Measurements from ENCODE around the gene TRANK1. TPM values are rescaled to one million over a fixed set of nuclear protein-coding genes. Genes with fewer than 3 reads are reported as not detected.

TRANK1 gene
- total RNA-seq, 1 experiment from 2014 or later = 1.1 TPM

GRCh38 chr3:36875397-36875796 is 69.5 kb downstream of the TRANK1 start (continued):
- TF ChIP-seq ZNF274 (IDR thresholded peaks at IDR 0.05; ENCODE audit: low read depth, low read length) (no peak), SIN3A (IDR thresholded peaks at IDR 0.05; ENCODE audit: low read depth) (no peak), POLR2A (IDR thresholded peaks at IDR 0.05; ENCODE audit: borderline replicate concordance, extremely low read depth, insufficient read depth, insufficient read length) (no peak), JUND (IDR thresholded peaks at IDR 0.05) (no peak), YY1 (IDR thresholded peaks at IDR 0.05; ENCODE audit: extremely low read depth, insufficient replicate concordance, low read depth, low read length) (no peak), CEBPB (IDR thresholded peaks at IDR 0.05; ENCODE audit: low read depth) (no peak)

GRCh38 chr3:36874424-36874823 is 70.4 kb downstream of the TRANK1 start:
- no peak overlapping the region for H3K4me3 ChIP-seq (replicated peaks in 1 of 2; ENCODE audit: low read depth in 1 of 2, low read length in 2 of 2)
- H3K79me2 ChIP-seq (ENCODE audit: insufficient read depth, low read length) = no peaks in the 10 kb centered on the region
- no peak for TF ChIP-seq EZH2phosphoT487 (IDR thresholded peaks at IDR 0.05; ENCODE audit: borderline replicate concordance)
- TF ChIP-seq TCF7L2 (IDR thresholded peaks at IDR 0.05; ENCODE audit: borderline replicate concordance, extremely low read depth, insufficient read depth, insufficient read length) = no peak
- TF ChIP-seq REST (IDR thresholded peaks at IDR 0.05; ENCODE audit: low read depth) = no peak
- TF ChIP-seq CTCF (IDR thresholded peaks at IDR 0.05 in 2 of 3, conservative IDR thresholded peaks at IDR 0.05 in 1 of 3; ENCODE audit: borderline replicate concordance in 1 of 3, insufficient read depth in 1 of 3, low read depth in 2 of 3, low read length in 2 of 3) = no peak
- TF ChIP-seq ATF3 (IDR thresholded peaks at IDR 0.05) = no peak
- no peak for TF ChIP-seq SP1 (IDR thresholded peaks at IDR 0.05; ENCODE audit: low read depth)
- no peak for TF ChIP-seq FOSL1 (IDR thresholded peaks at IDR 0.05; ENCODE audit: low read depth)
- TF ChIP-seq EGR1 (IDR thresholded peaks at IDR 0.05; ENCODE audit: low read depth) = no peak
- no peak for TF ChIP-seq CEBPB (IDR thresholded peaks at IDR 0.05; ENCODE audit: low read depth)
- no peak for TF ChIP-seq ZFX (IDR thresholded peaks at IDR 0.05)
- TF ChIP-seq ZBTB33 (IDR thresholded peaks at IDR 0.05; ENCODE audit: extremely low read depth, insufficient replicate concordance, low read length) = no peak
- no peak for TF ChIP-seq POLR2AphosphoS5 (IDR thresholded peaks at IDR 0.05; ENCODE audit: low read depth, low read length)
- no peak for TF ChIP-seq POLR2A (IDR thresholded peaks at IDR 0.05; ENCODE audit: borderline replicate concordance, extremely low read depth, insufficient read depth, insufficient read length)
- no peak for TF ChIP-seq RAD21 (IDR thresholded peaks at IDR 0.05; ENCODE audit: low read depth)
- TF ChIP-seq CBX3 (IDR thresholded peaks at IDR 0.05; ENCODE audit: low read depth) = no peak
- no peak for TF ChIP-seq EZH2 (IDR thresholded peaks at IDR 0.05)
- ChIA-PET RAD21 (ENCODE audit: low non-redundant PET in 1 of 2, low total read pairs in 2 of 2, uncharacterized antibody in 2 of 2, unreplicated experiment in 2 of 2) (no interaction called here), POLR2A (no interaction called here), CTCF (no interaction called here)
- H3K4me1 ChIP-seq (ENCODE audit: control insufficient read depth in 1 of 2, insufficient read depth in 2 of 2, low read length in 2 of 2) = no peaks in the 10 kb centered on the region
- no peak overlapping the region for H2AFZ ChIP-seq (ENCODE audit: low read depth, low read length, poor library complexity, severe bottlenecking)
- H3K9me2 ChIP-seq (ENCODE audit: insufficient read depth) = no peaks in the 10 kb centered on the region
- no peaks in the 10 kb centered on the region for H3K9me3 ChIP-seq (ENCODE audit: control insufficient read depth in 1 of 2, insufficient read depth in 1 of 2, low read depth in 1 of 2, low read length in 2 of 2)
- no peaks in the 10 kb centered on the region for H4K20me1 ChIP-seq (ENCODE audit: insufficient read depth)
- BruUV-seq (replicated peaks) = no TSS peak
- intact Hi-C loops (cut with micrococcal nuclease) = no loop called here
- DNase-seq (ENCODE audit: low read depth, low spot score) = no peak
- H3K9ac ChIP-seq (ENCODE audit: low read length) = no peak overlapping the region
- H3K27me3 ChIP-seq (ENCODE audit: insufficient read depth, low read length) = peaks cover 7% of the 10 kb centered on the region; the same call in 1 of the 2 replicates
- no peak overlapping the region for H3K27ac ChIP-seq (ENCODE audit: low read depth, low read length)
- ATAC-seq = no peak
- no peaks in the 10 kb centered on the region for H3K36me3 ChIP-seq (ENCODE audit: control insufficient read depth in 1 of 2, insufficient read depth in 2 of 2, low read length in 2 of 2)
- H3K4me2 ChIP-seq (ENCODE audit: low read length) = no peak overlapping the region
